ENCODE data around the gene SOX9.

SOX9 gene

DNA sequence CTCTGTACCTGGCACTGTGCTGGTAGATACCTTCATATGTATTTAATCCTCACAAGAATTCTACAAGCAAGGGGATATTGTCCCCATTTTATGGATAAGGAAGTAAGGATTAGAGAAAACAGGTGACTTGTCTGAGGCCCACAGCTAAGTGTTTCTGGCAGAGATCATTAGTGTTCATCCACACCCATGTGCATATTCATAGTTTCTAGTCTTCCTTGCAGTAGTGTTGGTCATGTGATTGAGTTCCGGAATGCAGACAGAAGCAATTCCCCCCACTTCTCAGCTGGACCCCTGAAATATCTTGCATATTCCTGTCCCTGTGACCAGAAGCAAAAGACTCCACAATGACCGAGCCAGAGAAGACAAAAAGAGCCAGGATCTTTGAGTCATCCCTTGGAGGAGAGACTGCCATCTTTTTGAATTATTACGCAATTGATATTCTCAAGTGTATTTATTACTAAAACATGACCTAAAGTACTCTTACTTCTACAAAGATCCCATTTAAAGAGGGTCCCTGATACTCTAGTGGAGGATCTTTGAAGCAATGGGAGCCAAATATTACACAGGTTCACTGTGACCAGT is 43.4 kb downstream of the SOX9 start:
- no peak overlapping the region for H2AFZ ChIP-seq (ENCODE audit: low read depth)
- H3K79me2 ChIP-seq (ENCODE audit: insufficient read depth, low read depth), result no peaks in the 10 kb centered on the region
- no peak overlapping the region for H3K9ac ChIP-seq
- H3K36me3 ChIP-seq (ENCODE audit: insufficient read depth), result no peaks in the 10 kb centered on the region
- H3K27ac ChIP-seq, result no peak overlapping the region
- H4K20me1 ChIP-seq (ENCODE audit: insufficient read depth), result no peaks in the 10 kb centered on the region
- TF ChIP-seq, protein P1, sequence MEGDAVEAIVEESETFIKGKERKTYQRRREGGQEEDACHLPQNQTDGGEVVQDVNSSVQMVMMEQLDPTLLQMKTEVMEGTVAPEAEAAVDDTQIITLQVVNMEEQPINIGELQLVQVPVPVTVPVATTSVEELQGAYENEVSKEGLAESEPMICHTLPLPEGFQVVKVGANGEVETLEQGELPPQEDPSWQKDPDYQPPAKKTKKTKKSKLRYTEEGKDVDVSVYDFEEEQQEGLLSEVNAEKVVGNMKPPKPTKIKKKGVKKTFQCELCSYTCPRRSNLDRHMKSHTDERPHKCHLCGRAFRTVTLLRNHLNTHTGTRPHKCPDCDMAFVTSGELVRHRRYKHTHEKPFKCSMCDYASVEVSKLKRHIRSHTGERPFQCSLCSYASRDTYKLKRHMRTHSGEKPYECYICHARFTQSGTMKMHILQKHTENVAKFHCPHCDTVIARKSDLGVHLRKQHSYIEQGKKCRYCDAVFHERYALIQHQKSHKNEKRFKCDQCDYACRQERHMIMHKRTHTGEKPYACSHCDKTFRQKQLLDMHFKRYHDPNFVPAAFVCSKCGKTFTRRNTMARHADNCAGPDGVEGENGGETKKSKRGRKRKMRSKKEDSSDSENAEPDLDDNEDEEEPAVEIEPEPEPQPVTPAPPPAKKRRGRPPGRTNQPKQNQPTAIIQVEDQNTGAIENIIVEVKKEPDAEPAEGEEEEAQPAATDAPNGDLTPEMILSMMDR (conservative IDR thresholded peaks at IDR 0.05; ENCODE audit: low read depth, low read length), result no peak
- H3K27me3 ChIP-seq (ENCODE audit: insufficient read depth, low read depth), result no peaks in the 10 kb centered on the region
- no peak overlapping the region for H3K4me3 ChIP-seq (IDR thresholded peaks at IDR 0.05; ENCODE audit: insufficient read depth, low read depth, low read length)
- H3K4me1 ChIP-seq (ENCODE audit: low read depth, poor library complexity, severe bottlenecking), result no peaks in the 10 kb centered on the region
- H3K4me2 ChIP-seq, result no peak overlapping the region

GRCh38 chr17:72165192-72165866 is 44.5 kb downstream of the SOX9 start:
- no peak overlapping the region for H3K4me3 ChIP-seq (IDR thresholded peaks at IDR 0.05; ENCODE audit: insufficient read depth, low read depth, low read length)
- no peaks in the 10 kb centered on the region for H4K20me1 ChIP-seq (ENCODE audit: insufficient read depth)
- H3K4me2 ChIP-seq, result no peak overlapping the region
- H3K27ac ChIP-seq, result no peak overlapping the region
- H3K27me3 ChIP-seq (ENCODE audit: insufficient read depth, low read depth), result no peaks in the 10 kb centered on the region
- H3K79me2 ChIP-seq (ENCODE audit: insufficient read depth, low read depth), result no peaks in the 10 kb centered on the region
- no peak overlapping the region for H2AFZ ChIP-seq (ENCODE audit: low read depth)
- no peaks in the 10 kb centered on the region for H3K4me1 ChIP-seq (ENCODE audit: low read depth, poor library complexity, severe bottlenecking)
- no peaks in the 10 kb centered on the region for H3K36me3 ChIP-seq (ENCODE audit: insufficient read depth)
- no peak overlapping the region for H3K9ac ChIP-seq
- TF ChIP-seq, protein P1 (conservative IDR thresholded peaks at IDR 0.05; ENCODE audit: low read depth, low read length), result no peak

DNA sequence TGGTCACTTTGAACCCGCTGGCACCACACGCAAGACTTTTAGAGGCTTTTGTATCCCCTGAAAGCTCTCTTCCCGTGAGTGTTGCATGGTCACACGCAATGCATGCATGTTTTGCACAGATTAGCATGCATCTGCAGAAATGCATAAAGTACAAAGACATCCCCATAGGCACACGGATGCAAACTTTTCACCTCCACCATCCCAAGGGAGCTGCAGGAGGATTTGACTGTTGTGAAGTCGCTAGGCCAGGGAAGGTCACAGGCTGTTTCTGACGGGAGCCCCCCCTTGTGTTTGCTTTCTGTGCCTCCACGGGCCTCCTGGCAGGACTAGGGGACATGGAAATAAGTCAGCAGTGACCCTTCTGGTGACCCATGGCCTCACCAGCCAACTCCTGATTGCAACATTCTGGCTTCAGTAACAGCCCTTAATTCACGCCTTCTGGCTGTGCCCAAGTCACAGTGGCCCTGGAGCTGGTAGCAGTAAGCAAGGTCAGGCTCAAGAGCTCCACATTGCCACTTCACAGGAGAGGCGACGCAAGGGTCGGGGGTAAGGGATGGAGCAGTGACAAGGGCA is 45.1 kb downstream of the SOX9 start:
- TF ChIP-seq, protein P1 (conservative IDR thresholded peaks at IDR 0.05; ENCODE audit: low read depth, low read length), result no peak
- Histone ChIP-seq H3K4me1 (ENCODE audit: low read depth, poor library complexity, severe bottlenecking) (no peaks in the 10 kb centered on the region), H3K4me3 (IDR thresholded peaks at IDR 0.05; ENCODE audit: insufficient read depth, low read depth, low read length) (no peak overlapping the region), H3K27ac (no peak overlapping the region), H3K79me2 (ENCODE audit: insufficient read depth, low read depth) (no peaks in the 10 kb centered on the region), H3K27me3 (ENCODE audit: insufficient read depth, low read depth) (no peaks in the 10 kb centered on the region), H2AFZ (ENCODE audit: low read depth) (no peak overlapping the region), H3K9ac (no peak overlapping the region), H4K20me1 (ENCODE audit: insufficient read depth) (no peaks in the 10 kb centered on the region), H3K4me2 (no peak overlapping the region), H3K36me3 (ENCODE audit: insufficient read depth) (no peaks in the 10 kb centered on the region)

DNA sequence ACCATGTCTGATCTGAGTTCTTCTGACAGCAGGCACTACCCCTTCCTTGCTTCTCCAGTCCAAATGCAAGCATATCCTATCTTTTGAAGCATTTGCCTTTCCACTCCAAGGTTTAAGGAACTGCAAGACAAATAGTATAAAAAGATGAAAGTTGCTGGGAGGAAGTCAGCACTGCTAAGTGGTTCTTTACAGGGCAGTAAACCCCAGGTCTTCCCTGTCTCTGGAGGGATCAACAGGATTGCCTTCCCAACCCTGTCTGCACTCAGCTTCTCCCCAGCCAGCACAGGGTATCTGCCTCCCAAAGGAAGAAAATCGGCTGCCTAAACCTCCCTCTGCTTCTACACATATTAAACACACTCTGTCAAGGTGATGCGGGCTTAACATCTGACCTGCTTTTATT is 46.8 kb downstream of the SOX9 start:
- Histone ChIP-seq H3K4me3 (IDR thresholded peaks at IDR 0.05; ENCODE audit: insufficient read depth, low read depth, low read length) (no peak overlapping the region), H3K4me1 (ENCODE audit: low read depth, poor library complexity, severe bottlenecking) (no peaks in the 10 kb centered on the region), H3K4me2 (no peak overlapping the region), H3K36me3 (ENCODE audit: insufficient read depth) (no peaks in the 10 kb centered on the region), H3K79me2 (ENCODE audit: insufficient read depth, low read depth) (no peaks in the 10 kb centered on the region), H3K27me3 (ENCODE audit: insufficient read depth, low read depth) (no peaks in the 10 kb centered on the region), H3K9ac (no peak overlapping the region), H4K20me1 (ENCODE audit: insufficient read depth) (no peaks in the 10 kb centered on the region), H3K27ac (no peak overlapping the region), H2AFZ (ENCODE audit: low read depth) (no peak overlapping the region)
- TF ChIP-seq, protein P1 (conservative IDR thresholded peaks at IDR 0.05; ENCODE audit: low read depth, low read length), result no peak
